Panc1 (cell line): ENCODE measurements around the gene PCYT1B. TPM values are rescaled to one million over a fixed set of nuclear protein-coding genes. Genes with fewer than 3 reads are reported as not detected.

Experiments
- ATAC-seq: fragments of 200-7000 bp; cut with Tn5 transposase; 2 replicates; pipeline ENCODE4 v1.9.1; 2020; ENCODE audit warnings: mild to moderate bottlenecking, moderate library complexity
- BruUV-seq: library from RNA; stranded (reverse); fragments of 400-500 nt; replicated peaks from 2 replicates; lab custom pipeline; 2021; lab: Mats Ljungman, UMichigan
- CTCF ChIA-PET: fragments of 300-600 bp; sonication (Branson Sonifier 250); formaldehyde crosslinking; loops from one replicate; lab custom pipeline; 2022; ENCODE audit warnings: antibody characterized with exemption; lab: Charles Lee
- POLR2A ChIA-PET: fragments of 300-600 bp; sonication (Branson Sonifier 250); formaldehyde crosslinking; loops from one replicate; lab custom pipeline; 2022; ENCODE audit warnings: antibody characterized with exemption; lab: Charles Lee
- DNase-seq: peaks from one replicate; pipeline ENCODE4 v3.0.0-alpha.2; 2010; ENCODE audit warnings: low read depth, low spot score
- H3K27ac ChIP-seq: 2 replicates; pipeline ENCODE4 v1.5.1; 2011; ENCODE audit warnings: mild to moderate bottlenecking, low read length, inconsistent platforms
- H3K27me3 ChIP-seq: fragments of 200-500 bp; sonication (Bioruptor generic); 2 replicates; pipeline ENCODE4 v1.6.0; 2014; ENCODE audit warnings: low read length, inconsistent platforms; ENCODE audit not compliant: control insufficient read depth, insufficient read depth
- H3K36me3 ChIP-seq: fragments of 200-500 bp; sonication (Bioruptor generic); 2 replicates; pipeline ENCODE4 v1.5.1; 2014; ENCODE audit warnings: inconsistent platforms, mild to moderate bottlenecking, low read length, moderate library complexity; ENCODE audit not compliant: control insufficient read depth, insufficient read depth
- H3K4me1 ChIP-seq: 2 replicates; pipeline ENCODE4 v1.5.1; 2011; ENCODE audit warnings: inconsistent platforms, mild to moderate bottlenecking, low read length, moderate library complexity; ENCODE audit not compliant: control insufficient read depth, insufficient read depth
- H3K4me3 ChIP-seq, 2 experiments: 2 replicates each; pipeline ENCODE4 v1.5.1; 2011 to 2012; ENCODE audit warnings: low read depth in 2 of 2, low read length in 2 of 2, mild to moderate bottlenecking in 2 of 2, inconsistent platforms in 1 of 2, moderate library complexity in 1 of 2
- H3K9me3 ChIP-seq: fragments of 200-500 bp; sonication (Bioruptor generic); 2 replicates; pipeline ENCODE4 v1.5.1; 2014; ENCODE audit warnings: low read depth, mild to moderate bottlenecking, inconsistent platforms, low read length, moderate library complexity; ENCODE audit not compliant: control insufficient read depth, insufficient read depth
- POLR2AphosphoS5 ChIP-seq: IDR thresholded peaks from 2 replicates; pipeline ENCODE4 v1.6.1; 2012; ENCODE audit warnings: mild to moderate bottlenecking, low read depth, low read length, moderate library complexity
- SIN3A ChIP-seq: IDR thresholded peaks from 2 replicates; pipeline ENCODE4 v1.6.1; 2012; ENCODE audit warnings: low read depth, mild to moderate bottlenecking, low read length, moderate library complexity, borderline replicate concordance; ENCODE audit not compliant: insufficient read depth
- TCF7L2 ChIP-seq: IDR thresholded peaks from 2 replicates; pipeline ENCODE4 v1.6.1; 2011; ENCODE audit warnings: mild to moderate bottlenecking, low read depth, low read length, inconsistent platforms
- in situ Hi-C: cut with HindIII; loops from 2 replicates; pipeline ENCODE4 v1.10.0; 2016; ENCODE audit warnings: low sequenced_read_pairs, low pct_unique_long_range_greater_than_20kb
- intact Hi-C: fragments of 100-400 bp; cut with micrococcal nuclease; formaldehyde crosslinking; loops from one replicate; pipeline ENCODE4 v1.10.0; 2022; ENCODE audit not compliant: unreplicated experiment
- total RNA-seq: library from RNA; stranded (reverse); gene quantifications from one replicate; pipeline ENCODE4 v1.2.1, GENCODE V29; 2021; ENCODE audit not compliant: unreplicated experiment
- TF ChIP-seq, protein P1 (sequence below), 2 experiments: IDR thresholded peaks; 2 replicates each; pipeline ENCODE4 v1.6.1; 2011 to 2012; ENCODE audit warnings: low read depth in 2 of 2, control low read depth in 1 of 2, low read length in 1 of 2, mild to moderate bottlenecking in 1 of 2, moderate library complexity in 1 of 2; ENCODE audit not compliant: insufficient read depth in 1 of 2
- TF ChIP-seq, protein P2 (sequence below): fragments of 450-650 bp; IDR thresholded peaks from 2 replicates; pipeline ENCODE4 v1.5.1; 2017; ENCODE audit warnings: mild to moderate bottlenecking

PCYT1B gene
- total RNA-seq, 1 experiment from 2014 or later = 0.03 TPM

DNA sequence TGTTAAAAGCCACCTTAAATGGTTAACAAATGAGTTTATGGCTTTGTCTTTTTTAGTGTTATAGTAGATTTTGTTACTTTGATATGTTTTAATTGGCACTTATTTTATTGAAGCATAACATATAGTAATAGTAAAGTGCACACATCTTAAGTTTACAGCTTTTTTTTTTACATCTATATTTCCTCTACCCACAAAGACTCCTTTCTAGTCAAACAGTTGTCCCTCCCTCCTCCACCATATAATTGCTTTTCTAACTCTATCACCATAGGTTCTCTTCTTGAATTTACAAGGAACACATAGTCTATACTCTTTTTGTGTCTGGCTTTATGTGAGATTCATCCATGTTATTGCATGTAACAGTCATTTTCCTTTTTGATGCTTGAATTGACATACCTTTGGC lies 110.6 kb downstream of the PCYT1B start:
- in situ Hi-C loops = no loop called here
- Histone ChIP-seq H3K4me1 (no peaks in the 10 kb centered on the region), H3K9me3 (no peaks in the 10 kb centered on the region), H3K36me3 (no peaks in the 10 kb centered on the region), H3K27me3 (no peaks in the 10 kb centered on the region), H3K27ac (no peak overlapping the region), H3K4me3 (no peak overlapping the region)
- DNase-seq = no peak
- ChIA-PET CTCF (no interaction called here), POLR2A (no interaction called here)
- TF ChIP-seq TCF7L2 = no peak
- BruUV-seq = no TSS peak
- intact Hi-C loops = no loop called here
- no peak for ATAC-seq

DNA sequence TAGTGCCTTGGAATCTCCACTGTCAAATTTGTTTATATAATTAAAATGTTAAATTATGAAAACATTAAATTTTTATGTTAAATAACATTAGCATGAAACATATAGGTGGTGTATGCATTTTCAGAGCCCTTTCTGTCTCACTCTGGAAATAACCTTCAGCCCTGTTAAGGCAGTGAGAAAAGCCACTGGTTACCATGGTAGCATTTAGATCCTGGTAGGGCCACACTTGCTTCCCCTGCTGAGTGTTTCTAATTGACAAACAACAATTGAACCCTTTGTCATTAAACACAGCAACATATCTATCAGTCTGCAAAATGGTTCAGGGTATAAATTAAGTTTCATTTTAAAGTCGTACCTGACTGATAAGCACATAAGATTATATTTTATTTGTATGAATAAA lies 118.5 kb downstream of the PCYT1B start:
- in situ Hi-C loops (no loop called here), intact Hi-C loops (no loop called here)
- ChIA-PET CTCF (no interaction called here), POLR2A (no interaction called here)
- Histone ChIP-seq H3K9me3 (no peaks in the 10 kb centered on the region), H3K4me3 (no peak overlapping the region), H3K36me3 (no peaks in the 10 kb centered on the region), H3K4me1 (no peaks in the 10 kb centered on the region), H3K27ac (no peak overlapping the region), H3K27me3 (no peaks in the 10 kb centered on the region)
- DNase-seq = no peak
- BruUV-seq = no TSS peak
- TF ChIP-seq POLR2AphosphoS5 (no peak), SIN3A (no peak), TCF7L2 (no peak)
- TF ChIP-seq, protein P1, sequence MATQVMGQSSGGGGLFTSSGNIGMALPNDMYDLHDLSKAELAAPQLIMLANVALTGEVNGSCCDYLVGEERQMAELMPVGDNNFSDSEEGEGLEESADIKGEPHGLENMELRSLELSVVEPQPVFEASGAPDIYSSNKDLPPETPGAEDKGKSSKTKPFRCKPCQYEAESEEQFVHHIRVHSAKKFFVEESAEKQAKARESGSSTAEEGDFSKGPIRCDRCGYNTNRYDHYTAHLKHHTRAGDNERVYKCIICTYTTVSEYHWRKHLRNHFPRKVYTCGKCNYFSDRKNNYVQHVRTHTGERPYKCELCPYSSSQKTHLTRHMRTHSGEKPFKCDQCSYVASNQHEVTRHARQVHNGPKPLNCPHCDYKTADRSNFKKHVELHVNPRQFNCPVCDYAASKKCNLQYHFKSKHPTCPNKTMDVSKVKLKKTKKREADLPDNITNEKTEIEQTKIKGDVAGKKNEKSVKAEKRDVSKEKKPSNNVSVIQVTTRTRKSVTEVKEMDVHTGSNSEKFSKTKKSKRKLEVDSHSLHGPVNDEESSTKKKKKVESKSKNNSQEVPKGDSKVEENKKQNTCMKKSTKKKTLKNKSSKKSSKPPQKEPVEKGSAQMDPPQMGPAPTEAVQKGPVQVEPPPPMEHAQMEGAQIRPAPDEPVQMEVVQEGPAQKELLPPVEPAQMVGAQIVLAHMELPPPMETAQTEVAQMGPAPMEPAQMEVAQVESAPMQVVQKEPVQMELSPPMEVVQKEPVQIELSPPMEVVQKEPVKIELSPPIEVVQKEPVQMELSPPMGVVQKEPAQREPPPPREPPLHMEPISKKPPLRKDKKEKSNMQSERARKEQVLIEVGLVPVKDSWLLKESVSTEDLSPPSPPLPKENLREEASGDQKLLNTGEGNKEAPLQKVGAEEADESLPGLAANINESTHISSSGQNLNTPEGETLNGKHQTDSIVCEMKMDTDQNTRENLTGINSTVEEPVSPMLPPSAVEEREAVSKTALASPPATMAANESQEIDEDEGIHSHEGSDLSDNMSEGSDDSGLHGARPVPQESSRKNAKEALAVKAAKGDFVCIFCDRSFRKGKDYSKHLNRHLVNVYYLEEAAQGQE (IDR thresholded peaks at IDR 0.05; ENCODE audit: insufficient read depth in 1 of 2, low read depth in 2 of 2, low read length in 1 of 2) = no peak
- TF ChIP-seq, protein P2, sequence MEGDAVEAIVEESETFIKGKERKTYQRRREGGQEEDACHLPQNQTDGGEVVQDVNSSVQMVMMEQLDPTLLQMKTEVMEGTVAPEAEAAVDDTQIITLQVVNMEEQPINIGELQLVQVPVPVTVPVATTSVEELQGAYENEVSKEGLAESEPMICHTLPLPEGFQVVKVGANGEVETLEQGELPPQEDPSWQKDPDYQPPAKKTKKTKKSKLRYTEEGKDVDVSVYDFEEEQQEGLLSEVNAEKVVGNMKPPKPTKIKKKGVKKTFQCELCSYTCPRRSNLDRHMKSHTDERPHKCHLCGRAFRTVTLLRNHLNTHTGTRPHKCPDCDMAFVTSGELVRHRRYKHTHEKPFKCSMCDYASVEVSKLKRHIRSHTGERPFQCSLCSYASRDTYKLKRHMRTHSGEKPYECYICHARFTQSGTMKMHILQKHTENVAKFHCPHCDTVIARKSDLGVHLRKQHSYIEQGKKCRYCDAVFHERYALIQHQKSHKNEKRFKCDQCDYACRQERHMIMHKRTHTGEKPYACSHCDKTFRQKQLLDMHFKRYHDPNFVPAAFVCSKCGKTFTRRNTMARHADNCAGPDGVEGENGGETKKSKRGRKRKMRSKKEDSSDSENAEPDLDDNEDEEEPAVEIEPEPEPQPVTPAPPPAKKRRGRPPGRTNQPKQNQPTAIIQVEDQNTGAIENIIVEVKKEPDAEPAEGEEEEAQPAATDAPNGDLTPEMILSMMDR = no peak
- ATAC-seq = no peak

DNA sequence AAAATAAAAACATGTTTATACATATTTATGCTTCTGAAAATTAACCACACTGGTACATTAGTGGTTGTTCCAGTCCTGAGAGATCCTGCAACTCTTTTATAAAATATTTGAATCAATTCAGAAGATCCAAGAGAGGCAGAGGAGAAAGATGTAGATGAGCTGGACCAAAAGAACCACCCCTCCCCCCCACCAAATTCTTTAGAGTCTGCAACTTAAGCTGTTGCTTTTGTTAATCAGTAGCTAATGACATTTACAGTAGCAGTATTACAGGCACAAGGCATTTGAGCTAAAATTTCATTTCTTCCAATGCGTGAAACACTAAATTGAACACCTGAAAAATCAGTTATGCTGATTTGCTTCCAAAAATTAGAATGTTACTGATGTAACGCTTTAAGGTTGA lies 120.5 kb downstream of the PCYT1B start:
- no peak for TF ChIP-seq POLR2AphosphoS5
- TF ChIP-seq, protein P1 (IDR thresholded peaks at IDR 0.05; ENCODE audit: insufficient read depth in 1 of 2, low read depth in 2 of 2, low read length in 1 of 2) = no peak
- no peak for TF ChIP-seq TCF7L2
- no peak for TF ChIP-seq SIN3A
- TF ChIP-seq, protein P2 = no peak
- no peaks in the 10 kb centered on the region for H3K9me3 ChIP-seq
- ATAC-seq = no peak
- no peak for DNase-seq
- H3K4me1 ChIP-seq = no peaks in the 10 kb centered on the region
- POLR2A ChIA-PET = no interaction called here
- in situ Hi-C loops (no loop called here), intact Hi-C loops (no loop called here)
- H3K27me3 ChIP-seq = no peaks in the 10 kb centered on the region
- no peak overlapping the region for H3K4me3 ChIP-seq
- CTCF ChIA-PET = no interaction called here
- BruUV-seq = no TSS peak
- no peaks in the 10 kb centered on the region for H3K36me3 ChIP-seq
- H3K27ac ChIP-seq = no peak overlapping the region
